Measurements from ENCODE around the gene DAD1. TPM values are rescaled to one million over a fixed set of nuclear protein-coding genes. Genes with fewer than 3 reads are reported as not detected.

DAD1 gene
- total RNA-seq, 1 donor, result 272 TPM

- Histone ChIP-seq H4K20me1 (ENCODE audit: insufficient read depth, low read length) (no peaks in the 10 kb centered on the region), H2AFZ (ENCODE audit: low read length) (no peak overlapping the region), H3K27me3 (ENCODE audit: insufficient read depth, low read length) (no peaks in the 10 kb centered on the region), H3K79me2 (ENCODE audit: insufficient read depth, low read length) (no peaks in the 10 kb centered on the region), H3K27ac (ENCODE audit: low read depth, low read length) (no peak overlapping the region), H3K36me3 (ENCODE audit: insufficient read depth, low read length) (no peaks in the 10 kb centered on the region), H3K4me1 (ENCODE audit: insufficient read depth, low read length) (peaks cover 23% of the 10 kb centered on the region), H3K9me3 (ENCODE audit: low read depth, low read length) (no peaks in the 10 kb centered on the region), H3K4me2 (ENCODE audit: insufficient read depth, low read length) (no peak overlapping the region), H3K4me3 (ENCODE audit: insufficient read depth, low read length) (no peak overlapping the region)
- peak; percentile 19 for DNase-seq (ENCODE audit: insufficient read length, low spot score, missing footprints)
- TF ChIP-seq CTCF (IDR thresholded peaks at IDR 0.05; ENCODE audit: extremely low read depth, low read depth, low read length), result no peak
Measured at GRCh38 chr14:22553445-22553844, 35.6 kb downstream of the DAD1 start.

GRCh38 chr14:22552827-22553076 lies 36.3 kb downstream of the DAD1 start:
- DNase-seq (ENCODE audit: insufficient read length, low spot score, missing footprints), result peak; percentile 14
- Histone ChIP-seq H3K4me3 (ENCODE audit: insufficient read depth, low read length) (no peak overlapping the region), H3K9me3 (ENCODE audit: low read depth, low read length) (no peaks in the 10 kb centered on the region), H2AFZ (ENCODE audit: low read length) (no peak overlapping the region), H3K27me3 (ENCODE audit: insufficient read depth, low read length) (no peaks in the 10 kb centered on the region), H3K4me1 (ENCODE audit: insufficient read depth, low read length) (peaks cover 23% of the 10 kb centered on the region), H3K36me3 (ENCODE audit: insufficient read depth, low read length) (no peaks in the 10 kb centered on the region), H3K4me2 (ENCODE audit: insufficient read depth, low read length) (no peak overlapping the region), H3K27ac (ENCODE audit: low read depth, low read length) (no peak overlapping the region), H4K20me1 (ENCODE audit: insufficient read depth, low read length) (no peaks in the 10 kb centered on the region), H3K79me2 (ENCODE audit: insufficient read depth, low read length) (no peaks in the 10 kb centered on the region)
- TF ChIP-seq CTCF (IDR thresholded peaks at IDR 0.05; ENCODE audit: extremely low read depth, low read depth, low read length), result no peak

GRCh38 chr14:22552001-22552826 lies 36.8 kb downstream of the DAD1 start:
- Histone ChIP-seq H3K27me3 (ENCODE audit: insufficient read depth, low read length) (no peaks in the 10 kb centered on the region), H3K4me3 (ENCODE audit: insufficient read depth, low read length) (no peak overlapping the region), H3K4me1 (ENCODE audit: insufficient read depth, low read length) (peaks cover 23% of the 10 kb centered on the region), H3K27ac (ENCODE audit: low read depth, low read length) (no peak overlapping the region), H3K36me3 (ENCODE audit: insufficient read depth, low read length) (no peaks in the 10 kb centered on the region), H2AFZ (ENCODE audit: low read length) (no peak overlapping the region), H4K20me1 (ENCODE audit: insufficient read depth, low read length) (no peaks in the 10 kb centered on the region), H3K4me2 (ENCODE audit: insufficient read depth, low read length) (no peak overlapping the region), H3K79me2 (ENCODE audit: insufficient read depth, low read length) (no peaks in the 10 kb centered on the region), H3K9me3 (ENCODE audit: low read depth, low read length) (no peaks in the 10 kb centered on the region)
- TF ChIP-seq CTCF (IDR thresholded peaks at IDR 0.05; ENCODE audit: extremely low read depth, low read depth, low read length), result no peak
- DNase-seq (ENCODE audit: insufficient read length, low spot score, missing footprints), result peak; percentile 21

GRCh38 chr14:22551605-22551997 lies 37.4 kb downstream of the DAD1 start:
- peak; percentile 45 for DNase-seq (ENCODE audit: insufficient read length, low spot score, missing footprints)
- no peaks in the 10 kb centered on the region for H3K79me2 ChIP-seq (ENCODE audit: insufficient read depth, low read length)
- H4K20me1 ChIP-seq (ENCODE audit: insufficient read depth, low read length), result no peaks in the 10 kb centered on the region
- no peak overlapping the region for H3K27ac ChIP-seq (ENCODE audit: low read depth, low read length)
- H3K36me3 ChIP-seq (ENCODE audit: insufficient read depth, low read length), result no peaks in the 10 kb centered on the region
- no peaks in the 10 kb centered on the region for H3K9me3 ChIP-seq (ENCODE audit: low read depth, low read length)
- H3K4me3 ChIP-seq (ENCODE audit: insufficient read depth, low read length), result no peak overlapping the region
- TF ChIP-seq CTCF (IDR thresholded peaks at IDR 0.05; ENCODE audit: extremely low read depth, low read depth, low read length), result no peak
- H3K4me1 ChIP-seq (ENCODE audit: insufficient read depth, low read length), result peaks cover 23% of the 10 kb centered on the region
- no peak overlapping the region for H2AFZ ChIP-seq (ENCODE audit: low read length)
- H3K27me3 ChIP-seq (ENCODE audit: insufficient read depth, low read length), result no peaks in the 10 kb centered on the region
- H3K4me2 ChIP-seq (ENCODE audit: insufficient read depth, low read length), result no peak overlapping the region
